ENCODE data around the gene DNAJB5. TPM values are rescaled to one million over a fixed set of nuclear protein-coding genes. Genes with fewer than 3 reads are reported as not detected.

Gene DNAJB5
- total RNA-seq, 1 donor from 2014 or later, result 15.4 TPM

GRCh38 chr9:34984049-34984448 lies 5.5 kb upstream of the DNAJB5 start:
- Mint-ChIP-seq H3K27ac (no peak overlapping the region), H3K36me3 (ENCODE audit: insufficient read depth) (no peaks in the 10 kb centered on the region), H3K4me1 (ENCODE audit: low read depth) (peaks cover 4% of the 10 kb centered on the region), H3K27me3 (peaks cover 20% of the 10 kb centered on the region), H3K9me3 (ENCODE audit: low read depth) (no peaks in the 10 kb centered on the region), H3K4me3 (ENCODE audit: low read depth) (no peak overlapping the region)
- DNase-seq (ENCODE audit: low spot score, unreplicated experiment), result peak; percentile 59
- TF ChIP-seq, protein P1, sequence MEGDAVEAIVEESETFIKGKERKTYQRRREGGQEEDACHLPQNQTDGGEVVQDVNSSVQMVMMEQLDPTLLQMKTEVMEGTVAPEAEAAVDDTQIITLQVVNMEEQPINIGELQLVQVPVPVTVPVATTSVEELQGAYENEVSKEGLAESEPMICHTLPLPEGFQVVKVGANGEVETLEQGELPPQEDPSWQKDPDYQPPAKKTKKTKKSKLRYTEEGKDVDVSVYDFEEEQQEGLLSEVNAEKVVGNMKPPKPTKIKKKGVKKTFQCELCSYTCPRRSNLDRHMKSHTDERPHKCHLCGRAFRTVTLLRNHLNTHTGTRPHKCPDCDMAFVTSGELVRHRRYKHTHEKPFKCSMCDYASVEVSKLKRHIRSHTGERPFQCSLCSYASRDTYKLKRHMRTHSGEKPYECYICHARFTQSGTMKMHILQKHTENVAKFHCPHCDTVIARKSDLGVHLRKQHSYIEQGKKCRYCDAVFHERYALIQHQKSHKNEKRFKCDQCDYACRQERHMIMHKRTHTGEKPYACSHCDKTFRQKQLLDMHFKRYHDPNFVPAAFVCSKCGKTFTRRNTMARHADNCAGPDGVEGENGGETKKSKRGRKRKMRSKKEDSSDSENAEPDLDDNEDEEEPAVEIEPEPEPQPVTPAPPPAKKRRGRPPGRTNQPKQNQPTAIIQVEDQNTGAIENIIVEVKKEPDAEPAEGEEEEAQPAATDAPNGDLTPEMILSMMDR (IDR thresholded peaks at IDR 0.05; ENCODE audit: unreplicated experiment), result no peak

DNA sequence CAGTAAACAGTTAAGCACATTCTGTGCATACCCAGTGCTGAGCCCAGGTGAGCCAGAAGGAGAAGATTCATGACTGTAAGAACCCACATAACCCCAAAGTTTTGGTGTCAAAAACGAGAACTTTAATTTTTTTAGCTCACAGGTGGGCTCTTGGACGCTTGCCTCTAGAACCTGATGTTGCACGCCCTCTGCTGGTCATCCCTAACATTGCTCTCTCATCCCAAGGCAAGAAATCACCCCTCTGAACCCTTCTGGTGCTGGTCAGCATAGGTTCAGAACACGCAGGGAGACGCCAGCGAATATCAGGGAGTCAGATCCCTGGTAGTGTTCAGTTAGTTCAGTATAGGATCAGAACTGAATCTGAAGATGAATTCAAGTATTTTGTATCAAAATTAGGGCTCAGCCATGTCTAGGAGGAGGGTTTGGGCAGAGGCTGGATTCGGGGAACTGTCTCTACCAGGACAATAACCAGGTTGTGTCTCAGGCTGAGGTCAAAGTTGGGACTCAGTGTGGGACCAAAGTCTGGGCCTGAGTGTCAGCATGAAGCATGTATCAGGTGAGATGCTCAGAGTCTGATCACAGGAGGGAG lies 4.1 kb upstream of the DNAJB5 start:
- TF ChIP-seq, protein P1 (IDR thresholded peaks at IDR 0.05; ENCODE audit: unreplicated experiment), result peak; percentile 82
- H3K36me3 Mint-ChIP-seq (ENCODE audit: insufficient read depth), result no peaks in the 10 kb centered on the region
- H3K27me3 Mint-ChIP-seq, result peaks cover 18% of the 10 kb centered on the region
- no peak overlapping the region for H3K4me3 Mint-ChIP-seq (ENCODE audit: low read depth)
- peaks cover 9% of the 10 kb centered on the region for H3K4me1 Mint-ChIP-seq (ENCODE audit: low read depth)
- H3K9me3 Mint-ChIP-seq (ENCODE audit: low read depth), result no peaks in the 10 kb centered on the region
- peak; percentile 66 for DNase-seq (ENCODE audit: low spot score, unreplicated experiment)
- H3K27ac Mint-ChIP-seq, result no peak overlapping the region

DNA sequence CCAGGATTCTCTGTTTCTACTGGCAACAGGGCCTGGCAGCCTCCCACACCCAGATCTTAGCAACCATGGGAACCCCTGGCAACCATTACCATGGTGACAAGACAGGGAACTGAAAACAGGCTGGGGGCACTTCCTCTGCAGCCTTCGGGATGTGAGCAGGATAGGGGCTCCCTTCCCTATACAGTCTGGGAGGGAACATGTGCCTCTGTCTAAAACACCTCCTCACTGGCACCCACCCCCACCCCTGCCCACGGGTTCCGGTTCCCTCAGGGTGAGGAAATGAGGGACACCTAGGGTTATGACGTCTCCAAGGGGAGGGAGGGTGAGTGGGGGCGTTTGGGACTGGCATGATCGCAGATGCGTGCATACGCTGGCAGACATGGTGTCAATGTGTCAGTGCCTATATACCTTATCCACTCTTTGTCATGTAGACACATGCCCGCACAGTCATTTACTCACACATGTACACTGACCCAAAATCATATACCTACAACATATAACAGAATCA lies 3.0 kb upstream of the DNAJB5 start:
- no peak for DNase-seq (ENCODE audit: low spot score, unreplicated experiment)
- Mint-ChIP-seq H3K4me1 (ENCODE audit: low read depth) (peaks cover 16% of the 10 kb centered on the region), H3K27me3 (peaks cover 18% of the 10 kb centered on the region), H3K9me3 (ENCODE audit: low read depth) (no peaks in the 10 kb centered on the region), H3K36me3 (ENCODE audit: insufficient read depth) (no peaks in the 10 kb centered on the region), H3K27ac (no peak overlapping the region), H3K4me3 (ENCODE audit: low read depth) (no peak overlapping the region)
- TF ChIP-seq, protein P1 (IDR thresholded peaks at IDR 0.05; ENCODE audit: unreplicated experiment), result no peak

- H3K27ac Mint-ChIP-seq, result no peak overlapping the region
- peaks cover 18% of the 10 kb centered on the region for H3K4me1 Mint-ChIP-seq (ENCODE audit: low read depth)
- no peaks in the 10 kb centered on the region for H3K36me3 Mint-ChIP-seq (ENCODE audit: insufficient read depth)
- DNase-seq (ENCODE audit: low spot score, unreplicated experiment), result no peak
- H3K27me3 Mint-ChIP-seq, result peaks cover 17% of the 10 kb centered on the region
- TF ChIP-seq, protein P1 (IDR thresholded peaks at IDR 0.05; ENCODE audit: unreplicated experiment), result no peak
- no peaks in the 10 kb centered on the region for H3K9me3 Mint-ChIP-seq (ENCODE audit: low read depth)
- H3K4me3 Mint-ChIP-seq (ENCODE audit: low read depth), result no peak overlapping the region
Observed at GRCh38 chr9:34987160-34987901, 2.2 kb upstream of the DNAJB5 start.

- no peak for DNase-seq (ENCODE audit: low spot score, unreplicated experiment)
- Mint-ChIP-seq H3K4me1 (ENCODE audit: low read depth) (peaks cover 18% of the 10 kb centered on the region), H3K4me3 (ENCODE audit: low read depth) (peak overlapping the region; percentile 98), H3K27ac (peak overlapping the region; percentile 99), H3K27me3 (peaks cover 14% of the 10 kb centered on the region), H3K9me3 (ENCODE audit: low read depth) (no peaks in the 10 kb centered on the region), H3K36me3 (ENCODE audit: insufficient read depth) (peaks cover 4% of the 10 kb centered on the region)
- TF ChIP-seq, protein P1 (IDR thresholded peaks at IDR 0.05; ENCODE audit: unreplicated experiment), result no peak
Observed at GRCh38 chr9:34988218-34989002, 1.1 kb upstream of the DNAJB5 start.
